Tibial nerve (tissue), 4 donors: ENCODE measurements around the gene TTLL6. TPM values are rescaled to one million over a fixed set of nuclear protein-coding genes. Genes with fewer than 3 reads are reported as not detected.

ENCODE experiments used
- DNase-seq, 2 donors: peaks; one replicate each; pipeline ENCODE4 v3.0.0-alpha.2; 2019; ENCODE audit warnings: low spot score in 2 of 2
- H3K27ac ChIP-seq, 4 donors: fragments of 200-600 bp; sonication (generic) in 3 of 4; one replicate each; pipeline ENCODE4 v1.5.1; 2017 to 2019; ENCODE audit warnings: mild to moderate bottlenecking in 1 of 4
- H3K27me3 ChIP-seq, 2 donors: fragments of 200-600 bp; sonication (generic) in 1 of 2; one replicate each; pipeline versions ENCODE4 v1.5.1 to v1.6.0; 2017 to 2019
- H3K36me3 ChIP-seq, 3 donors: fragments of 200-600 bp; sonication (generic); one replicate each; pipeline ENCODE4 v1.5.1; 2018 to 2019
- H3K4me1 ChIP-seq, 4 donors: fragments of 200-600 bp; sonication (generic) in 3 of 4; one replicate each; pipeline ENCODE4 v1.5.1; 2017 to 2019
- H3K4me3 ChIP-seq, 4 donors: fragments of 200-600 bp; sonication (generic) in 3 of 4; one replicate each; pipeline ENCODE4 v1.5.1; 2017 to 2019; ENCODE audit warnings: mild to moderate bottlenecking in 1 of 4, moderate library complexity in 1 of 4
- H3K9me3 ChIP-seq, 4 donors: fragments of 200-600 bp; sonication (generic) in 3 of 4; one replicate each; pipeline ENCODE4 v1.5.1; 2017 to 2019
- EP300 ChIP-seq, 2 donors: sonication (generic); formaldehyde crosslinking; IDR thresholded peaks; one replicate each; pipeline ENCODE4 v1.6.1; 2017; ENCODE audit warnings: antibody characterized with exemption in 2 of 2, mild to moderate bottlenecking in 1 of 2
- POLR2A ChIP-seq, 2 donors: fragments of 450-650 bp; IDR thresholded peaks; one replicate each; pipeline ENCODE4 v1.6.1; 2017; ENCODE audit warnings: antibody characterized with exemption in 2 of 2, mild to moderate bottlenecking in 2 of 2, moderate library complexity in 2 of 2
- WGBS, 2 donors: methylation state at CpG; one replicate each; pipeline ENCODE4 v1.1.5; 2018; 5-methylcytosine and 5-hydroxymethylcytosine counted together
- total RNA-seq, 4 donors: library from RNA; depleted of rRNA; stranded (reverse); fragments of >200 nt; gene quantifications; one replicate each; pipeline ENCODE4 v1.1.0, GENCODE V29; 2016
- TF ChIP-seq, protein P1 (sequence below), 5 experiments: fragments of 200-600 bp in 3 of 5; fragments of 450-650 bp in 2 of 5; sonication (generic) in 3 of 5; IDR thresholded peaks; one replicate each; pipeline ENCODE4 v1.5.1; 2016 to 2019; ENCODE audit warnings: antibody characterized with exemption in 5 of 5, mild to moderate bottlenecking in 3 of 5, moderate library complexity in 2 of 5

TTLL6 gene
- total RNA-seq, 4 donors from 2014 or later: 0.21 to 4.8 (median 0.99) TPM

DNA sequence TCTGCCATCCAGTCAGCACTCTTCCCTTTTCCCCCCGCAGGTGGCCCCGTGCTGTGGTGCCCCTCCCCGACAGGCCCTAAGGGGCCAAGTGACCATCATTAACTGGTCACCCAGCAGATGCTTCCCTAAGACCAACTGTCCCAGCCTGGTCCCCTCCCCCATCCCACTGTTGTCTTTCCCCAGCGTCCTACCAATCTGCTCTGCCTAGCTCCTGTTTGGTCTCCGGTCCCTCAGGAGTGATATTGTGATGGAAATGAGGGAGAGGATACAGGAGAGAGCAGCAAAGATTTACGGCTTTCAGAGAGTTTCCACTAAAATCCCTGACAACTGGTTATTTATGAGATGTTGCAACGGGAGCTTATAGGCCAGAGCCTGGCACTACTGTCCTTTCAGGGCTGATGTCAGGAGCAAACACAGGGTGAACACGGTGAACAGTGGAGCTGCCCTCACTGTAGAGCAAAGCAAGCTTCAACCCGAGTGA lies 1.4 kb upstream of the TTLL6 start:
- TF ChIP-seq POLR2A (IDR thresholded peaks at IDR 0.05) (no peak), EP300 (IDR thresholded peaks at IDR 0.05) (no peak)
- TF ChIP-seq, protein P1, sequence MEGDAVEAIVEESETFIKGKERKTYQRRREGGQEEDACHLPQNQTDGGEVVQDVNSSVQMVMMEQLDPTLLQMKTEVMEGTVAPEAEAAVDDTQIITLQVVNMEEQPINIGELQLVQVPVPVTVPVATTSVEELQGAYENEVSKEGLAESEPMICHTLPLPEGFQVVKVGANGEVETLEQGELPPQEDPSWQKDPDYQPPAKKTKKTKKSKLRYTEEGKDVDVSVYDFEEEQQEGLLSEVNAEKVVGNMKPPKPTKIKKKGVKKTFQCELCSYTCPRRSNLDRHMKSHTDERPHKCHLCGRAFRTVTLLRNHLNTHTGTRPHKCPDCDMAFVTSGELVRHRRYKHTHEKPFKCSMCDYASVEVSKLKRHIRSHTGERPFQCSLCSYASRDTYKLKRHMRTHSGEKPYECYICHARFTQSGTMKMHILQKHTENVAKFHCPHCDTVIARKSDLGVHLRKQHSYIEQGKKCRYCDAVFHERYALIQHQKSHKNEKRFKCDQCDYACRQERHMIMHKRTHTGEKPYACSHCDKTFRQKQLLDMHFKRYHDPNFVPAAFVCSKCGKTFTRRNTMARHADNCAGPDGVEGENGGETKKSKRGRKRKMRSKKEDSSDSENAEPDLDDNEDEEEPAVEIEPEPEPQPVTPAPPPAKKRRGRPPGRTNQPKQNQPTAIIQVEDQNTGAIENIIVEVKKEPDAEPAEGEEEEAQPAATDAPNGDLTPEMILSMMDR (IDR thresholded peaks at IDR 0.05): no peak
- H3K9me3 ChIP-seq: no peaks in the 10 kb centered on the region
- H3K4me3 ChIP-seq: no peak overlapping the region
- WGBS, 2 donors: 52 to 58% methylated on average over 9 of the region's 9 CpGs
- H3K27ac ChIP-seq: no peak overlapping the region
- no peak for DNase-seq
- H3K27me3 ChIP-seq: peaks cover 0 to 20% of the 10 kb centered on the region in 2 donors
- H3K36me3 ChIP-seq: no peaks in the 10 kb centered on the region
- peaks cover 0 to 20% (median 5%) of the 10 kb centered on the region in 4 donors for H3K4me1 ChIP-seq

DNA sequence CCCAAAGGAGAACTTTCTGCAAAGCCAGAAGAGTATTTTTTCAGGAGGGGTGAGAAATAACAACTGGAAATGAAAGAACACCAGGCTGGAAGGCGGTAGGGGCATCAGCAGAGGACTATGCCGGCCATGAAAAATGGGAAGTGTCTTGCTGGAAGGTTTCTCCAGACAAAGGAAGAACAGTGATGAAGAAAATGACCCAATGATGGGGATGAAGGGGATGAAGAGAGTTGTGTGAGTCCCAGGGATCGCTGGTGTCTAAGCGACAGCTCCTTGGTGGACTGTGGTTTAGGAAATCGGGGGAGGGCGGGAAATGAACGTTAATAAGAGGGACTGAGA lies 623 bp downstream of the TTLL6 start:
- H3K4me3 ChIP-seq: peak overlapping the region; percentile 29 to 54 (median 33)
- WGBS, 2 donors: 6 to 7% methylated on average over 7 of the region's 7 CpGs
- DNase-seq: no peak
- no peaks in the 10 kb centered on the region for H3K9me3 ChIP-seq
- H3K36me3 ChIP-seq: no peaks in the 10 kb centered on the region
- TF ChIP-seq POLR2A (IDR thresholded peaks at IDR 0.05) (no peak), EP300 (IDR thresholded peaks at IDR 0.05) (no peak)
- TF ChIP-seq, protein P1 (IDR thresholded peaks at IDR 0.05): no peak
- H3K4me1 ChIP-seq: peaks cover 0 to 20% (median 5%) of the 10 kb centered on the region in 4 donors
- peak overlapping the region in 2 of 4 donors; percentile 56 to 70 for H3K27ac ChIP-seq
- peaks cover 0 to 16% of the 10 kb centered on the region in 2 donors for H3K27me3 ChIP-seq

- Histone ChIP-seq H3K4me3 (no peak overlapping the region), H3K9me3 (no peaks in the 10 kb centered on the region), H3K27ac (no peak overlapping the region), H3K4me1 (peaks cover 0 to 20% (median 5%) of the 10 kb centered on the region in 4 donors), H3K36me3 (no peaks in the 10 kb centered on the region), H3K27me3 (peaks cover 0 to 16% of the 10 kb centered on the region in 2 donors)
- WGBS, 2 donors: 64 to 66% methylated on average over 3 of the region's 3 CpGs
- TF ChIP-seq POLR2A (IDR thresholded peaks at IDR 0.05) (no peak), EP300 (IDR thresholded peaks at IDR 0.05) (no peak)
- TF ChIP-seq, protein P1 (IDR thresholded peaks at IDR 0.05): no peak
- no peak for DNase-seq
Observed at GRCh38 chr17:48815311-48815710, 1.7 kb downstream of the TTLL6 start.

- Histone ChIP-seq H3K4me1 (peaks cover 0 to 20% (median 5%) of the 10 kb centered on the region in 4 donors), H3K4me3 (no peak overlapping the region), H3K9me3 (no peaks in the 10 kb centered on the region), H3K27ac (no peak overlapping the region), H3K36me3 (no peaks in the 10 kb centered on the region), H3K27me3 (peaks cover 0 to 16% of the 10 kb centered on the region in 2 donors)
- TF ChIP-seq, protein P1 (IDR thresholded peaks at IDR 0.05): peak; percentile 61 to 77 (median 73)
- TF ChIP-seq POLR2A (IDR thresholded peaks at IDR 0.05): no peak
- no peak for TF ChIP-seq EP300 (IDR thresholded peaks at IDR 0.05)
- 24 to 31% methylated on average over 7 of the region's 7 CpGs for WGBS, 2 donors
- DNase-seq: peak in 1 of 2 donors; percentile 63
Observed at GRCh38 chr17:48814504-48814903, 2.5 kb downstream of the TTLL6 start.

GRCh38 chr17:48812001-48812400 lies 5.0 kb downstream of the TTLL6 start:
- DNase-seq: no peak
- H3K27ac ChIP-seq: no peak overlapping the region
- TF ChIP-seq EP300 (IDR thresholded peaks at IDR 0.05): no peak
- TF ChIP-seq, protein P1 (IDR thresholded peaks at IDR 0.05): no peak
- no peak for TF ChIP-seq POLR2A (IDR thresholded peaks at IDR 0.05)
- H3K36me3 ChIP-seq: no peaks in the 10 kb centered on the region
- H3K27me3 ChIP-seq: no peaks in the 10 kb centered on the region
- H3K4me1 ChIP-seq: peaks cover 0 to 12% (median 0%) of the 10 kb centered on the region in 4 donors
- WGBS, 2 donors: 80 to 92% methylated on average over 3 of the region's 3 CpGs
- no peak overlapping the region for H3K4me3 ChIP-seq
- H3K9me3 ChIP-seq: no peaks in the 10 kb centered on the region
